LNCaP clone FGC (cell line): ENCODE measurements around the gene TMEM51.

Experiments
- DNase-seq: peaks from one replicate; pipeline ENCODE4 v3.0.0-alpha.2; 2011; ENCODE audit warnings: low read depth
- H3K4me3 ChIP-seq: 2 replicates; pipeline ENCODE4 v1.5.1; 2011; ENCODE audit warnings: mild to moderate bottlenecking, low read depth, low read length, control low read depth
- CTCF ChIP-seq: IDR thresholded peaks from 2 replicates; pipeline ENCODE4 v1.5.1; 2012; ENCODE audit warnings: mild to moderate bottlenecking; ENCODE audit not compliant: control insufficient read depth, insufficient read depth; ENCODE audit errors: extremely low read depth

The TMEM51 gene

GRCh38 chr1:15157524-15158399 is 4.2 kb downstream of the TMEM51 start:
- no peak for TF ChIP-seq CTCF
- no peak overlapping the region for H3K4me3 ChIP-seq
- DNase-seq = no peak

DNA sequence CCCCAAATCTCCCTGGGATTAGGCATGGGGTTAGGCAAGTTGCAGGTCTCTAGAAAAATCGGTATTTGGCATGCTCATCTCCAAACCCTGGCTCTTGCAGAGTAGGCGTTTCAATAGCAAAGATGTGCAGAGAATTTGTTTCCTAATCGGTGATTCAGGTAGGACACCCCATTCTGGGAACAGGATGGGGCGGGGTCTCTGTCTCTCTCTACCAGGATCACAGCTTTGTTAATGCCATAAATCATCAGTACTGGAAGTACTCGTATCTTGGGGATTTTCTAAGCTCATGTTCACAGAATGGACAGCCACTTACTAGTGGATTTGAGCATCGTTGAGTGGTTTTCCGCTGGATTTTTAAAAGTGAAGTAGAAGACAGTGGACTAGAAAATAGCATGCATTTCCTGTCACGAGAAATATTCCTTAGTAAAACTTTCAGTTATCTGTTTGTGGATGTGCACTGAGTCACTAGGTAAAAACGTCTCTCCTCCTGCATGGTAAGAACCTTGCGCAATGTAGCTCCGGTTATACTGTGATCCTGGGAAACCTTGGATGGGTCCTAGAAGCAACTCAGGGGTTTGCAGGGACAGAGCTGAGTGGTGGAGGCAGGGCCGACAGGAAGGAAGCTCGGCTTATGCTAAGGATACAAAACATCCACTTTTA is 5.1 kb downstream of the TMEM51 start:
- no peak for DNase-seq
- no peak overlapping the region for H3K4me3 ChIP-seq
- no peak for TF ChIP-seq CTCF

- no peak for DNase-seq
- no peak overlapping the region for H3K4me3 ChIP-seq
- TF ChIP-seq CTCF = no peak
Measured at GRCh38 chr1:15159166-15159555, 5.6 kb downstream of the TMEM51 start.

DNA sequence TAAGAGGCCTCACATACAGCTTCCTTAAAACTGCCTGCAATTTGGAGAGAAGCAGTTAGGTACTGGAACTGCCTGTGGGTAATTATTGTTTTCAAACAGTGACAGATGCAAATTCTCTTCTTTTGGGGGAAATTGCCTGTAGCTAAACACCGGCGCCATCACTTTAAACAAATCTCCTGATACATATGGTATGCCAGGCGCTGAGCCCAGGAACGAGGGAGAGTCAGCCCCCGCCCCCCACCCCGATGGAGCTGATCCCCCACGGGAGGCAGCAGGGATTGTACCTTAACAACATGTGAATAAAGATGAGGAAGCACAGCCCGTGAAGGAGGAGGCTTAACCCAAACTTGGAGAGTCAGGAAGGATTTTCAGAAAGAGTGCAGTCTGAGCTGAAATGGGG is 7.1 kb downstream of the TMEM51 start:
- no peak overlapping the region for H3K4me3 ChIP-seq
- DNase-seq = no peak
- TF ChIP-seq CTCF = no peak

DNA sequence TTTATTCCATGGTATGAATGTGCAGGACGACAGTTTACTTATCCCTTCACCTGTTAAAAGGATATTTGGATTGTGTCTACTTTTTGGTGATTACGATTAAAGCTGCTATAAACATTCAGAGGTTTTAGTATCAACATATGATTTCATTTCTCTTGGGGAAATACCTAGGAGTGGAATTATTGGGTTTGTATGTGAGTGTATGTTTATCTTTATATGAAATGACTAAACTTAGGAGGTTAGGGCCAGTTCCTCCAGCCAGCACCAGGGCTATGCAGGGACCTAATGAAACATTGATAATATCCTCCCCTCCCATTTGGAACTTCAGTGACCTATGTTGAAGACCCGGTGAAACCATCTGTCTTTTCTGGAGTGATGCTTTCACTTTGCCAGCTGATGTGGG is 13.8 kb downstream of the TMEM51 start:
- H3K4me3 ChIP-seq = no peak overlapping the region
- no peak for TF ChIP-seq CTCF
- no peak for DNase-seq

DNA sequence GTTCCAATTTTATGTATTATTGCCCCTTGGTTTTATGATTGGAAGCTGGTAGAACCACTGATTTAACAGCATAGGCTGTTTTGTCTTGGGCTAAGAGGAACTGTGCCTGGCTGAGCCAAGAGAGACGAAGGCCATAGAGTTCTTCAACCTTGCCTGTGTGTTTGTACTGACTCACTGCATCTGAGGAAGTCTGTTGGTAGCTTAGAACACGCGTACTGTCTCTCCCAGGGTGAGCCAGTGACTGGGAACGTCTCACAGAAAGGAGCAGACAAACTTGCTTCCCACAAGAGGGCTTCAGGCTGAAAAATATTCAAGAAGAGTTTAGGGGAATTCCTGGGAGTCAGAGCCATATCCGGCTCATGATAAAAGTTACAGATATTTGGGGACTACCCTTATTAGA is 14.9 kb downstream of the TMEM51 start:
- DNase-seq = no peak

More for the DNA sequence above, 14.9 kb downstream of the TMEM51 start:
- no peak overlapping the region for H3K4me3 ChIP-seq
- no peak for TF ChIP-seq CTCF
